ENCODE measurements around the gene ASB13. TPM values are rescaled to one million over a fixed set of nuclear protein-coding genes. Genes with fewer than 3 reads are reported as not detected.

Gene ASB13
- total RNA-seq, 1 experiment from 2014 or later, result 13.8 TPM

DNA sequence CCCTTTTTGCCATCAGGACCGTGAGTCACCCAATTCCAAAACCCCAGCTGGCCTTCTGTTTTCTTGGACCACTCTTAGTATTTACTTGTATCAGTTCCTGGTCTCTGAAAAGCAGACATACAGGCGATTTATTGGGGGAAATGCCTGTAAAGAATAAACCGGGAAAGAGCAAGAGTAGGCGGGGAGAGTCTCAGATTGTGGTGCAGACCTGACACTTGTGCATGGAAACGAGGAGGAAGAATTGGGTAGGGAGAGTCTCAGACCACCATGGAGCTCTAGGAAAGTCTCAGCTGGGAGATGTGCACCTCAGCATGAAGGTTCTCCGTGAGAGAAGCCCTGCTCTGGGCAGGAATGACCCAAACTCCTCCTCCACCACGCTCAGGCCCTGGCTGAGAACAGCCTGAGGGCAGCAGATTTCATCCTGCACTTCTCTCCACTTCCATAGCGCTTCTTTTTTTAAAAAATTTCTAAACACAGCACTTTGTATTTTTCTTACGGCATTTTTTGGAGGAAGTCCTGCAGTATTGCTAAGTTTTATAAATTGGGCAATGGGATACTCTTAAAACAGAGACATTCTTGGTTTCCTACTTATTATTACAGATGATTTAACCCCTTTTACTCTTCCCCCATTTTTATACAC lies 12.1 kb upstream of the ASB13 start:
- TF ChIP-seq, protein P1, sequence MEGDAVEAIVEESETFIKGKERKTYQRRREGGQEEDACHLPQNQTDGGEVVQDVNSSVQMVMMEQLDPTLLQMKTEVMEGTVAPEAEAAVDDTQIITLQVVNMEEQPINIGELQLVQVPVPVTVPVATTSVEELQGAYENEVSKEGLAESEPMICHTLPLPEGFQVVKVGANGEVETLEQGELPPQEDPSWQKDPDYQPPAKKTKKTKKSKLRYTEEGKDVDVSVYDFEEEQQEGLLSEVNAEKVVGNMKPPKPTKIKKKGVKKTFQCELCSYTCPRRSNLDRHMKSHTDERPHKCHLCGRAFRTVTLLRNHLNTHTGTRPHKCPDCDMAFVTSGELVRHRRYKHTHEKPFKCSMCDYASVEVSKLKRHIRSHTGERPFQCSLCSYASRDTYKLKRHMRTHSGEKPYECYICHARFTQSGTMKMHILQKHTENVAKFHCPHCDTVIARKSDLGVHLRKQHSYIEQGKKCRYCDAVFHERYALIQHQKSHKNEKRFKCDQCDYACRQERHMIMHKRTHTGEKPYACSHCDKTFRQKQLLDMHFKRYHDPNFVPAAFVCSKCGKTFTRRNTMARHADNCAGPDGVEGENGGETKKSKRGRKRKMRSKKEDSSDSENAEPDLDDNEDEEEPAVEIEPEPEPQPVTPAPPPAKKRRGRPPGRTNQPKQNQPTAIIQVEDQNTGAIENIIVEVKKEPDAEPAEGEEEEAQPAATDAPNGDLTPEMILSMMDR (conservative IDR thresholded peaks at IDR 0.05), result no peak
- Histone ChIP-seq H3K79me1 (ENCODE audit: insufficient read depth, low read depth, low read length, poor library complexity, severe bottlenecking) (no peaks in the 10 kb centered on the region), H4K8ac (replicated peaks; ENCODE audit: insufficient read length, low read depth, low read length) (no peak overlapping the region), H3K23me2 (ENCODE audit: insufficient read length, low read depth, low read length, poor library complexity, severe bottlenecking) (no peaks in the 10 kb centered on the region), H3K27ac (ENCODE audit: insufficient read length, low read depth, low read length) (no peak overlapping the region), H4K20me1 (ENCODE audit: control insufficient read depth, insufficient read depth, insufficient read length) (no peaks in the 10 kb centered on the region), H2AK5ac (ENCODE audit: insufficient read length, low read length) (no peak overlapping the region), H3T11ph (ENCODE audit: low read length) (no peak overlapping the region), H3K27me3 (ENCODE audit: insufficient read depth, low read length) (no peaks in the 10 kb centered on the region; the same call in 1 of the 2 replicates), H3K14ac (ENCODE audit: insufficient read depth, low read length) (no peak overlapping the region), H3K9ac (ENCODE audit: extremely low read depth, insufficient read length, low read length) (no peak overlapping the region), H2BK5ac (ENCODE audit: insufficient read length, low read length) (no peak overlapping the region), H3K79me2 (ENCODE audit: insufficient read depth, low read length) (no peaks in the 10 kb centered on the region), H2BK12ac (ENCODE audit: insufficient read length, low read depth, low read length) (no peak overlapping the region), H4K5ac (ENCODE audit: insufficient read length, low read depth, low read length) (no peak overlapping the region), H3K4me2 (ENCODE audit: insufficient read depth, insufficient read length, low read length) (no peak overlapping the region), H2BK120ac (ENCODE audit: low read depth, low read length, poor library complexity, severe bottlenecking) (no peak overlapping the region), H3K4me1 (ENCODE audit: insufficient read depth, low read length) (no peaks in the 10 kb centered on the region), H4K91ac (ENCODE audit: insufficient read length, low read depth, low read length) (no peak overlapping the region), H2AFZ (ENCODE audit: low read length) (no peak overlapping the region), H3K23ac (ENCODE audit: insufficient read length, low read depth, low read length) (no peak overlapping the region), H2BK15ac (ENCODE audit: low read depth, low read length) (no peak overlapping the region), H3K18ac (ENCODE audit: insufficient read length, low read depth, low read length) (no peak overlapping the region), H2BK20ac (ENCODE audit: low read depth, low read length, poor library complexity, severe bottlenecking) (no peak overlapping the region), H3K56ac (ENCODE audit: insufficient read length, low read depth, low read length) (no peak overlapping the region), H3K4ac (ENCODE audit: low read depth, low read length) (no peak overlapping the region), H3K9me3 (ENCODE audit: control insufficient read depth, low read depth, low read length) (no peaks in the 10 kb centered on the region)
- H3K36me3 Mint-ChIP-seq (ENCODE audit: insufficient read depth in 1 of 3, low read depth in 3 of 3), result peaks cover 0 to 5% (median 4%) of the 10 kb centered on the region in 3 experiments; a peak in 4 of 7 replicates
- H3K4me3 Mint-ChIP-seq, result no peak overlapping the region
- H3K9me3 Mint-ChIP-seq, result peaks cover 10 to 12% of the 10 kb centered on the region in 2 experiments; a peak in 4 of 5 replicates
- H3K27ac Mint-ChIP-seq, result no peak overlapping the region
- no peaks in the 10 kb centered on the region for H3K4me1 Mint-ChIP-seq
- peaks cover 63% of the 10 kb centered on the region for H3K27me3 Mint-ChIP-seq (ENCODE audit: low read depth)
- no peak for DNase-seq
- WGBS (ENCODE audit: extremely low coverage, insufficient read length, low lambda C conversion rate), result no CpG with 5 or more reads among the region's 9 CpGs
